Astrocyte of the cerebellum (primary cell): Measurements from ENCODE around the gene ADGRD1.

Source experiments
- DNase-seq: peaks from one replicate; pipeline ENCODE4 v3.0.0-alpha.2; 2011; ENCODE audit warnings: low read depth
- H3K4me3 ChIP-seq: 2 replicates; pipeline ENCODE4 v1.5.1; 2011; ENCODE audit warnings: mild to moderate bottlenecking, low read depth, low read length, moderate library complexity
- CTCF ChIP-seq: IDR thresholded peaks from 2 replicates; pipeline ENCODE4 v1.5.1; 2012; ENCODE audit warnings: low read length, low read depth, moderate library complexity, mild to moderate bottlenecking; ENCODE audit errors: missing control alignments
- in situ Hi-C: cut with HindIII; loops from 2 replicates; pipeline ENCODE4 v1.10.0; 2017; ENCODE audit warnings: low sequenced_read_pairs

ADGRD1 gene

GRCh38 chr12:131007031-131007739 is 53.5 kb downstream of the ADGRD1 start:
- no peak overlapping the region for H3K4me3 ChIP-seq
- DNase-seq = no peak
- in situ Hi-C loops = no loop called here
- TF ChIP-seq CTCF = no peak

GRCh38 chr12:131007740-131008117 is 54.0 kb downstream of the ADGRD1 start:
- no peak for TF ChIP-seq CTCF
- in situ Hi-C loops = no loop called here
- no peak overlapping the region for H3K4me3 ChIP-seq
- no peak for DNase-seq

- DNase-seq = no peak
- in situ Hi-C loops = no loop called here
- TF ChIP-seq CTCF = no peak
- H3K4me3 ChIP-seq = no peak overlapping the region
These were observed 54.6 kb downstream of the ADGRD1 start for GRCh38 chr12:131008131-131008912.

GRCh38 chr12:131008913-131009270 is 55.2 kb downstream of the ADGRD1 start:
- no peak for DNase-seq
- TF ChIP-seq CTCF = no peak
- in situ Hi-C loops = no loop called here
- H3K4me3 ChIP-seq = no peak overlapping the region

- no peak overlapping the region for H3K4me3 ChIP-seq
- no peak for DNase-seq
- no peak for TF ChIP-seq CTCF
- in situ Hi-C loops = no loop called here
These were observed 56.1 kb downstream of the ADGRD1 start for GRCh38 chr12:131009595-131010395.

GRCh38 chr12:131010396-131011131 is 56.9 kb downstream of the ADGRD1 start:
- in situ Hi-C loops = no loop called here
- no peak for TF ChIP-seq CTCF

More at GRCh38 chr12:131010396-131011131, 56.9 kb downstream of the ADGRD1 start:
- no peak for DNase-seq
- no peak overlapping the region for H3K4me3 ChIP-seq
